Fibroblast of lung (primary cell): ENCODE measurements around the gene VTI1A. TPM values are rescaled to one million over a fixed set of nuclear protein-coding genes. Genes with fewer than 3 reads are reported as not detected.

Experiments used
- DNase-seq, 2 donors: peaks; one replicate each; pipeline versions ENCODE4 v3.0.0 to v3.0.0-alpha.2; 2010; ENCODE audit warnings: low read depth in 2 of 2
- H2AFZ ChIP-seq: 2 replicates; pipeline ENCODE4 v1.5.1; 2012; ENCODE audit warnings: low read length, control low read depth, inconsistent platforms
- H3K27ac ChIP-seq: 2 replicates; pipeline ENCODE4 v1.5.1; 2011; ENCODE audit warnings: low read length, control low read depth; ENCODE audit not compliant: insufficient read depth
- H3K27me3 ChIP-seq: 2 replicates; pipeline ENCODE4 v1.5.1; 2011; ENCODE audit warnings: mild to moderate bottlenecking, low read length; ENCODE audit not compliant: control insufficient read depth, insufficient read depth
- H3K36me3 ChIP-seq: 2 replicates; pipeline ENCODE4 v1.5.1; 2011; ENCODE audit warnings: low read length; ENCODE audit not compliant: control insufficient read depth, insufficient read depth
- H3K4me1 ChIP-seq: 2 replicates; pipeline ENCODE4 v1.5.1; 2011; ENCODE audit warnings: low read length; ENCODE audit not compliant: control insufficient read depth, insufficient read depth; ENCODE audit errors: extremely low read depth
- H3K4me2 ChIP-seq: 2 replicates; pipeline ENCODE4 v1.5.1; 2011; ENCODE audit warnings: low read length, control low read depth; ENCODE audit not compliant: insufficient read depth; ENCODE audit errors: extremely low read depth
- H3K4me3 ChIP-seq, 4 experiments: fragments of 200-600 bp in 1 of 4; sonication (generic) in 1 of 4; replicated peaks in 1 of 4; 2 replicates each; pipeline ENCODE4 v1.5.1; 2011 to 2016; ENCODE audit warnings: low read length in 4 of 4, low read depth in 3 of 4, mild to moderate bottlenecking in 3 of 4, control low read depth in 2 of 4, inconsistent platforms in 1 of 4, mixed read lengths in 1 of 4; ENCODE audit not compliant: insufficient read depth in 1 of 4; ENCODE audit errors: control extremely low read depth in 1 of 4
- H3K79me2 ChIP-seq: 2 replicates; pipeline ENCODE4 v1.5.1; 2012; ENCODE audit warnings: mild to moderate bottlenecking, low read length, inconsistent platforms; ENCODE audit not compliant: control insufficient read depth, insufficient read depth
- H3K9ac ChIP-seq: 2 replicates; pipeline ENCODE4 v1.5.1; 2011; ENCODE audit warnings: mild to moderate bottlenecking, low read length, control low read depth; ENCODE audit not compliant: insufficient read depth
- H3K9me3 ChIP-seq: 2 replicates; pipeline ENCODE4 v1.5.1; 2012; ENCODE audit warnings: low read depth, low read length; ENCODE audit not compliant: control insufficient read depth, insufficient read depth
- H4K20me1 ChIP-seq: 2 replicates; pipeline ENCODE4 v1.5.1; 2011; ENCODE audit warnings: low read length; ENCODE audit not compliant: control insufficient read depth, insufficient read depth; ENCODE audit errors: extremely low read depth
- CTCF ChIP-seq, 2 donors: IDR thresholded peaks in 1 of 2; conservative IDR thresholded peaks in 1 of 2; 1 replicate in 1 of 2; 2 replicates in 1 of 2; pipeline ENCODE4 v1.5.1; 2011 to 2012; ENCODE audit warnings: low read length in 2 of 2, control low read depth in 1 of 2, inconsistent platforms in 1 of 2, low read depth in 1 of 2, mild to moderate bottlenecking in 1 of 2
- EZH2 ChIP-seq: IDR thresholded peaks from 2 replicates; pipeline ENCODE4 v1.5.1; 2012; ENCODE audit warnings: low read length, control low read depth, mild to moderate bottlenecking; ENCODE audit errors: missing control alignments
- polyA plus RNA-seq, 2 donors: library from polyadenylated mRNA; depleted of rRNA in 1 of 2; stranded (reverse) in 1 of 2; unstranded in 1 of 2; fragments of >200 nt; gene quantifications; 2 replicates each; pipeline ENCODE4 v1.2.1, GENCODE V29; 2011 to 2012; ENCODE audit warnings: missing spikeins in 1 of 2
- total RNA-seq: library from RNA; depleted of rRNA; stranded (reverse); fragments of >200 nt; gene quantifications from 2 replicates; pipeline ENCODE4 v1.2.1, GENCODE V29; 2014

Gene VTI1A
- total and polyA plus RNA-seq, 2 donors (not counting 1 experiment from before 2014, with no cell fraction given), result 19.1 to 30.9 TPM

GRCh38 chr10:112855134-112855533, 408.1 kb downstream of the VTI1A start:
- Histone ChIP-seq H3K4me1 (no peaks in the 10 kb centered on the region), H3K4me2 (no peak overlapping the region), H2AFZ (no peak overlapping the region), H3K27me3 (no peaks in the 10 kb centered on the region), H3K36me3 (no peaks in the 10 kb centered on the region), H3K9ac (no peak overlapping the region), H3K9me3 (no peaks in the 10 kb centered on the region), H3K79me2 (no peaks in the 10 kb centered on the region), H3K4me3 (no peak overlapping the region), H3K27ac (no peak overlapping the region), H4K20me1 (no peaks in the 10 kb centered on the region)
- TF ChIP-seq CTCF (conservative IDR thresholded peaks at IDR 0.05 in 1 of 2, IDR thresholded peaks at IDR 0.05 in 1 of 2; ENCODE audit: low read depth in 1 of 2, low read length in 2 of 2), result no peak
- no peak for TF ChIP-seq EZH2
- DNase-seq, result no peak

- H3K27ac ChIP-seq, result no peak overlapping the region
- H3K79me2 ChIP-seq, result no peaks in the 10 kb centered on the region
- no peak overlapping the region for H3K4me2 ChIP-seq
- no peak for DNase-seq
- H3K4me3 ChIP-seq, result no peak overlapping the region
- H4K20me1 ChIP-seq, result no peaks in the 10 kb centered on the region
- TF ChIP-seq EZH2, result no peak
- TF ChIP-seq CTCF (conservative IDR thresholded peaks at IDR 0.05 in 1 of 2, IDR thresholded peaks at IDR 0.05 in 1 of 2; ENCODE audit: low read depth in 1 of 2, low read length in 2 of 2), result no peak
- no peaks in the 10 kb centered on the region for H3K9me3 ChIP-seq
- H3K27me3 ChIP-seq, result no peaks in the 10 kb centered on the region
- H3K9ac ChIP-seq, result no peak overlapping the region
- H2AFZ ChIP-seq, result no peak overlapping the region
- no peaks in the 10 kb centered on the region for H3K36me3 ChIP-seq
- no peaks in the 10 kb centered on the region for H3K4me1 ChIP-seq
These were observed 410.5 kb downstream of the VTI1A start for GRCh38 chr10:112857493-112857892.

- H3K4me3 ChIP-seq, result no peak overlapping the region
- H3K9me3 ChIP-seq, result no peaks in the 10 kb centered on the region
- TF ChIP-seq CTCF (conservative IDR thresholded peaks at IDR 0.05 in 1 of 2, IDR thresholded peaks at IDR 0.05 in 1 of 2; ENCODE audit: low read depth in 1 of 2, low read length in 2 of 2), result no peak
- no peak for TF ChIP-seq EZH2
- H3K9ac ChIP-seq, result no peak overlapping the region
- no peaks in the 10 kb centered on the region for H3K27me3 ChIP-seq
- H3K79me2 ChIP-seq, result no peaks in the 10 kb centered on the region
- no peaks in the 10 kb centered on the region for H3K4me1 ChIP-seq
- H2AFZ ChIP-seq, result no peak overlapping the region
- H3K4me2 ChIP-seq, result no peak overlapping the region
- H3K27ac ChIP-seq, result no peak overlapping the region
- no peak for DNase-seq
- H4K20me1 ChIP-seq, result no peaks in the 10 kb centered on the region
- no peaks in the 10 kb centered on the region for H3K36me3 ChIP-seq
These were observed 412.1 kb downstream of the VTI1A start for GRCh38 chr10:112858986-112859651.
